Kidney epithelial cell (primary cell): Measurements from ENCODE around the gene OARD1. TPM values are rescaled to one million over a fixed set of nuclear protein-coding genes. Genes with fewer than 3 reads are reported as not detected.

Experiments
- DNase-seq: peaks from one replicate; pipeline ENCODE4 v3.0.0-alpha.2; 2010; ENCODE audit warnings: low read depth
- H3K27me3 ChIP-seq: 2 replicates; pipeline ENCODE4 v1.6.0; 2011; ENCODE audit warnings: low read length; ENCODE audit not compliant: control insufficient read depth, insufficient read depth
- H3K36me3 ChIP-seq: 2 replicates; pipeline ENCODE4 v1.5.1; 2011; ENCODE audit warnings: low read length; ENCODE audit not compliant: control insufficient read depth, insufficient read depth
- H3K4me3 ChIP-seq: 2 replicates; pipeline ENCODE4 v1.5.1; 2011; ENCODE audit warnings: low read depth, mild to moderate bottlenecking, control low read depth, low read length
- total RNA-seq: library from RNA; depleted of rRNA; stranded (reverse); fragments of >200 nt; gene quantifications from 2 replicates; pipeline ENCODE4 v1.2.3, GENCODE V29; 2015
- TF ChIP-seq, protein P1 (sequence below): IDR thresholded peaks from 2 replicates; pipeline ENCODE4 v1.5.1; 2011; ENCODE audit warnings: mild to moderate bottlenecking, moderate library complexity, low read length, control low read depth, inconsistent platforms; ENCODE audit not compliant: insufficient read depth, poor library complexity, severe bottlenecking

The OARD1 gene
- total RNA-seq, 1 donor from 2014 or later, result 16.1 TPM

GRCh38 chr6:41040101-41040939 is 31.8 kb downstream of the OARD1 start:
- TF ChIP-seq, protein P1, sequence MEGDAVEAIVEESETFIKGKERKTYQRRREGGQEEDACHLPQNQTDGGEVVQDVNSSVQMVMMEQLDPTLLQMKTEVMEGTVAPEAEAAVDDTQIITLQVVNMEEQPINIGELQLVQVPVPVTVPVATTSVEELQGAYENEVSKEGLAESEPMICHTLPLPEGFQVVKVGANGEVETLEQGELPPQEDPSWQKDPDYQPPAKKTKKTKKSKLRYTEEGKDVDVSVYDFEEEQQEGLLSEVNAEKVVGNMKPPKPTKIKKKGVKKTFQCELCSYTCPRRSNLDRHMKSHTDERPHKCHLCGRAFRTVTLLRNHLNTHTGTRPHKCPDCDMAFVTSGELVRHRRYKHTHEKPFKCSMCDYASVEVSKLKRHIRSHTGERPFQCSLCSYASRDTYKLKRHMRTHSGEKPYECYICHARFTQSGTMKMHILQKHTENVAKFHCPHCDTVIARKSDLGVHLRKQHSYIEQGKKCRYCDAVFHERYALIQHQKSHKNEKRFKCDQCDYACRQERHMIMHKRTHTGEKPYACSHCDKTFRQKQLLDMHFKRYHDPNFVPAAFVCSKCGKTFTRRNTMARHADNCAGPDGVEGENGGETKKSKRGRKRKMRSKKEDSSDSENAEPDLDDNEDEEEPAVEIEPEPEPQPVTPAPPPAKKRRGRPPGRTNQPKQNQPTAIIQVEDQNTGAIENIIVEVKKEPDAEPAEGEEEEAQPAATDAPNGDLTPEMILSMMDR, result no peak
- no peaks in the 10 kb centered on the region for H3K27me3 ChIP-seq
- peak; percentile 82 for DNase-seq
- no peak overlapping the region for H3K4me3 ChIP-seq
- no peaks in the 10 kb centered on the region for H3K36me3 ChIP-seq

DNA sequence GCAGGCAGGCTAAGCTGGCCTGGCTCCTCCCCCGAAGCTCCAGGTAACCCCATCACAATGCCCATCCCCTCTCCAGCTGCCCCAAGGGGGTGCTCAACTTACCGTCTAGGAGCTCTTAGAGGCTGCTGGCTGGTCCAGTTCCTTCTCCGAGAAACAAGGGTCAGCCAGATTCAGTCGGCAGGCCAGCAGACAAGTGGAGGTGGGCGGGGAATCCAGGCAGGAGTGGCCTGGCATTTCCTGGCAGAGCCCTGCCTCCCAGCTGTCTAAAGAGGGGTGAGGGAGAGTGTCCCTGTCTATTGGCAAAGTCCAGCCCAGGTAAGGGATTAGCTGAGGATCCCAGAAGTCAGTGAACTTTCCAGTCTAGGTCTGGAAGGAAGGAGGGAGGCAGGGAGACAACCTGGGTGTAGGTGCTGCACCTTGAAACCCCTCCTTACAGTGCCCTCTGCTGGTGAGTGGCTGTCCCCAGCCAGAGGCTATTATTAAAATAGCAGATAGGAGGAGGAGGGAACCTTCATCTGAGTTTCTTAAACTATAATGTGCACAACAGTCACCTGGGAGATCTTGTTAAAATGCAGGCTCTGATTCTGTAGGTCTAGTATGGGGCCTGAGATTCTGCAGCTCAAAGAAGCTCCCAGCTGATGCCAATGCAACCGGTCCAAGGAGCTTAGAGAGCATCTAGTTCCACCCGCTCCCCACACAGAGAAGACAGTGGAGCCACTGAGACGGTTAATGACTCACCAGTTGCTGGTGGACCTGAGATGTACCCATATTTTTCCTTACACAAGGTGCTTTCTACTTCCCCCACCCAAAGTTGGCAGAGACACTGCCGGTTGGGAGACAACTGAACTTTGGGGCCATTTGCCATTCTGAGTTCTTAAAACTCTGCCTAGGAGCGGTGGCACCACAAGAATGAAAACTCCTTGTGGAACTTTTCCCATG is 32.8 kb downstream of the OARD1 start, which contains the start of gene UNC5CL:
Gene UNC5CL, minus strand, starts transcription at position 162 of the 939 bp plus-strand sequence. CDS start 4,147 bp downstream, outside the sequence.
- H3K36me3 ChIP-seq, result no peaks in the 10 kb centered on the region
- TF ChIP-seq, protein P1, result peak; percentile 77
- H3K4me3 ChIP-seq, result peak within 1 kb of the TSS; percentile 31
- H3K27me3 ChIP-seq, result no peaks in the 10 kb centered on the region
- DNase-seq, result no peak

DNA sequence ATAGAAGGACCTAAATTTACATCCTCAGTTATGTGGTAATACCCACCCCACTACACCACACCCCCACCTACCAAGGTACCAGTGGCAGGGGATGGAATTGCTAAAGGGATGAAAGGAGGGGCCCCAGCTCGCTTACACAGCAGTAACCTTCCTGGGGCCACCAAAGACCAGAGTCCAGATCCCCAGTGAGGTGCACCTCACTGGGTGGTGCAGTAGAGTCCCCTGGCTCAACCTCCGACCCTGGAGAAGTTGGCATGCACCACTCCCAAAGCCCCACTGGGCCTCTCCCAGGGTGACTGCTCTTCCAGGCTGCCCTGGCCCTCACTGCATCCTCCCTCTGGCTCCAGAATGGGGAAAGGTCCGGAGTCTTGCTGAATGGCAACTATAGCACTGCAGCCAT is 34.0 kb downstream of the OARD1 start:
- Histone ChIP-seq H3K27me3 (no peaks in the 10 kb centered on the region), H3K36me3 (no peaks in the 10 kb centered on the region), H3K4me3 (peak overlapping the region; percentile 31)
- DNase-seq, result no peak
- TF ChIP-seq, protein P1, result no peak

DNA sequence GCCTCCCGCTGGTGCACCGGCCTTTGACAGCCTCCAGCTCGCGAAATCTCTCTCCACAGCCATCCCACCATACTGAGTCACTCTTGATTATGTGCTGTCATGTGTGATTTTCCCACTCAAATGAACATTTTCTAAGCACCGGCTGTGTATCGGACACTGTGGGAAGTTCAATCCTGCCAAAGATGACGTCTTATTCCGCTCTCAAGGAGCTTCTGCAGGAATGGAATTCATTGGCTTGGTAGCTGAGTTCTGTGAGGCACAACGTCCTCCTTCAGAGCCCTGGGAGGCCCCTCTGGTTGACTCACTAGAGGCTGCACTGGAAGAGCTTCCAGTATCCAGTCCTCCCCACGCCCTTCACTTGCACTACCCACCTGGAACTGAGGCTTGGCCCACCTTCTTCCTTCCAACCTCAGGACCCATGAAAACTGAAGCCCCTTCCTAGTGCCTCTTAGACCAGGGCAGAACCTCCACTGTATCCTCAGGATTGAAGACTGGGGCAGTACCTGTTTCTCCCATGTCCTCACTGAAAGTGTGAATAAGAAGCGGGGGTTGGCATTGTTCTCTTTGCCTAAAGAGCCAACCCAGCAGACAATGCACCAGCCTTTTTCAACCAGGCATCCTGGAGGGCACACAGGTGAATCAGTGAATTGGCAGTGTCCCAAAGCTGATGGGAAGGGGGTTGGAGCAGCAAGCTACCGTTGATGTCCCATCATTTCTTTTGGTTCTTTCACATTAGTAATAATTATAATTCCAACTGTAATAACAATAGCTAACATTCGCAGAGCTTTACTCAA is 34.9 kb downstream of the OARD1 start:
- Histone ChIP-seq H3K27me3 (no peaks in the 10 kb centered on the region), H3K36me3 (no peaks in the 10 kb centered on the region), H3K4me3 (no peak overlapping the region)
- no peak for DNase-seq
- TF ChIP-seq, protein P1, result no peak

- TF ChIP-seq, protein P1, result no peak
- no peaks in the 10 kb centered on the region for H3K36me3 ChIP-seq
- DNase-seq, result no peak
- no peak overlapping the region for H3K4me3 ChIP-seq
- H3K27me3 ChIP-seq, result no peaks in the 10 kb centered on the region
Measured at GRCh38 chr6:41036601-41037000, 35.6 kb downstream of the OARD1 start.
